SJSA1 (cell line): ENCODE measurements around the gene WNT3A. TPM values are rescaled to one million over a fixed set of nuclear protein-coding genes. Genes with fewer than 3 reads are reported as not detected.

Experiments used
- DNase-seq, 2 experiments: peaks; one replicate each; pipeline ENCODE4 v3.0.0-alpha.2; 2015 to 2020; ENCODE audit warnings: low spot score in 2 of 2, low read depth in 1 of 2
- H3K27ac ChIP-seq: fragments of 250-450 bp; sonication (Bioruptor Pico); 2 replicates; pipeline ENCODE4 v1.5.1; 2020; ENCODE audit warnings: mild to moderate bottlenecking, moderate library complexity
- H3K27me3 ChIP-seq: fragments of 250-450 bp; sonication (Bioruptor Pico); replicated peaks from 2 replicates; pipeline ENCODE4 v1.5.1; 2020; ENCODE audit warnings: mild to moderate bottlenecking, moderate library complexity
- H3K36me3 ChIP-seq: fragments of 250-450 bp; sonication (Bioruptor Pico); 2 replicates; pipeline ENCODE4 v1.5.1; 2020; ENCODE audit warnings: mild to moderate bottlenecking
- H3K4me1 ChIP-seq: fragments of 250-450 bp; sonication (Bioruptor Pico); replicated peaks from 2 replicates; pipeline ENCODE4 v1.6.1; 2021; ENCODE audit warnings: mild to moderate bottlenecking
- H3K4me3 ChIP-seq: fragments of 250-450 bp; sonication (Bioruptor Pico); 2 replicates; pipeline ENCODE4 v1.5.1; 2020; ENCODE audit warnings: mild to moderate bottlenecking
- H3K9me3 ChIP-seq: fragments of 250-450 bp; sonication (Bioruptor Pico); replicated peaks from 2 replicates; pipeline ENCODE4 v1.5.1; 2020; ENCODE audit warnings: mild to moderate bottlenecking
- total RNA-seq: library from RNA; depleted of rRNA; stranded (reverse); fragments of >200 nt; shearing (Covaris generic); gene quantifications from 2 replicates; pipeline ENCODE4 v1.2.3, GENCODE V29; 2014

The WNT3A gene
- total RNA-seq, 1 experiment from 2014 or later = not detected

DNA sequence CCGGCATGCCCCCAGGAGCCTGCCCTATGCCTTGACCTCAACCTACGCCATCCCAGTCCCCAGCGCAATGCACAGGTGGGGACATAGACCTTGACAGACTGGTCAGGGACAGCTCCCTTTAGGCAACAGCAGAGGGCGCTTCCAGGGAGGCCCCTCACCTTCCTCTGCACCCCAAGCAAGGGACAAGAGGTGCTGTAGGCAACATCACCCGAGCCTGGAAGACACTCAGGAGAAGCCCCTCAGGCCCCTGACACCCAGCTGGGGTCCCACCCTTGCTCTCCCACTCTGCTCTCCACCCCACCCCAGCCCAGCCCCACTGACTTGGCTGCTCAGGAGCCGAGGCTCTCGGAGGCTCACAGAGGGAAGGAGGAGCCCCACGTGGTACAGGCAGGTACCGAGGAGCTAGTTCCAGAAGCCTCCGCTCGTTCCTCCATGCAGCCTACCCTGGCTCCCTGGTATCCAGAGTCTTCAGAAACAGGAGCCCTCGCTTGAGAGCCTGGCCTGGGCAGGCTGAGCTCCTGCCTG is 2.4 kb upstream of the WNT3A start:
- no peak for DNase-seq
- H3K36me3 ChIP-seq = no peaks in the 10 kb centered on the region
- H3K9me3 ChIP-seq = no peaks in the 10 kb centered on the region
- peaks cover 51% of the 10 kb centered on the region for H3K27me3 ChIP-seq
- no peak overlapping the region for H3K4me3 ChIP-seq
- H3K4me1 ChIP-seq = no peaks in the 10 kb centered on the region
- H3K27ac ChIP-seq = no peak overlapping the region

- H3K9me3 ChIP-seq = no peaks in the 10 kb centered on the region
- no peak overlapping the region for H3K27ac ChIP-seq
- no peaks in the 10 kb centered on the region for H3K4me1 ChIP-seq
- H3K4me3 ChIP-seq = no peak overlapping the region
- H3K27me3 ChIP-seq = peaks cover 56% of the 10 kb centered on the region
- no peaks in the 10 kb centered on the region for H3K36me3 ChIP-seq
- DNase-seq = no peak
These were observed 1.8 kb upstream of the WNT3A start for GRCh38 chr1:228004856-228005462.

GRCh38 chr1:228005511-228006033 is 1.2 kb upstream of the WNT3A start:
- Histone ChIP-seq H3K4me1 (no peaks in the 10 kb centered on the region), H3K27me3 (peaks cover 63% of the 10 kb centered on the region), H3K36me3 (no peaks in the 10 kb centered on the region), H3K9me3 (no peaks in the 10 kb centered on the region), H3K27ac (no peak overlapping the region), H3K4me3 (no peak overlapping the region)
- DNase-seq = no peak

GRCh38 chr1:228006034-228006785 is 588 bp upstream of the WNT3A start:
- H3K4me3 ChIP-seq = no peak overlapping the region
- DNase-seq = no peak
- no peak overlapping the region for H3K27ac ChIP-seq
- H3K27me3 ChIP-seq = peaks cover 65% of the 10 kb centered on the region
- H3K4me1 ChIP-seq = no peaks in the 10 kb centered on the region
- H3K9me3 ChIP-seq = no peaks in the 10 kb centered on the region
- no peaks in the 10 kb centered on the region for H3K36me3 ChIP-seq

- Histone ChIP-seq H3K4me1 (no peaks in the 10 kb centered on the region), H3K4me3 (no peak overlapping the region), H3K27me3 (peaks cover 65% of the 10 kb centered on the region), H3K9me3 (no peaks in the 10 kb centered on the region), H3K27ac (no peak overlapping the region), H3K36me3 (no peaks in the 10 kb centered on the region)
- no peak for DNase-seq
These were observed 427 bp downstream of the WNT3A start for GRCh38 chr1:228007049-228007800.

DNA sequence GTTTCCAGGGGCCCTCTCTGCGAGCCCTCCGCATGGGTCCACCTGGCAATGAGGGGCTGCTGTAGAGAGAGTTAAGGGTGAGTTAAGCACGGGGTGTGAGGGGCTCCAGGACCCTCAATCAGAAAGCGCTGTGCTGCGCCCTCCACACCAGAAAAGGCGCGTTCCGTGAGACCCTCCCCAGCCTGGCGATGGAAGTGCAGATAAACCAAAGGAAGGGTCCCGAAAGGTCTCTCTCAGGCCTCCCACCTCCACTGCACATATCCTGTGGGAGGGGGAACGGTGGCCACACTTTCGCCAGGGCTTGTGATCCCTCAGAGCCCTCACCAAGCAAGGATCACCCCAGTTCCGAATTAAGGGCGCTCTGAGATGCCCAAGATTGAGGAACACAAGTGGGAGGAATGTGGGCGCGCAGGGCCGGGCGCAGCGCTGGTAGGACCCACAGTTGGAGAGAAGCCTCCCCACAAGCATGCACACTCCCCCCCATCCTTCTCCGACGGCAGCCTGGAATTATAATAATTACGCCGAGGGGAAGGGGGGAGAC is 1.1 kb downstream of the WNT3A start:
- no peaks in the 10 kb centered on the region for H3K4me1 ChIP-seq
- DNase-seq = no peak
- no peaks in the 10 kb centered on the region for H3K36me3 ChIP-seq
- peaks cover 65% of the 10 kb centered on the region for H3K27me3 ChIP-seq
- H3K9me3 ChIP-seq = no peaks in the 10 kb centered on the region
- H3K27ac ChIP-seq = no peak overlapping the region
- no peak overlapping the region for H3K4me3 ChIP-seq

- Histone ChIP-seq H3K27me3 (peaks cover 63% of the 10 kb centered on the region), H3K4me3 (no peak overlapping the region), H3K36me3 (no peaks in the 10 kb centered on the region), H3K27ac (no peak overlapping the region), H3K9me3 (no peaks in the 10 kb centered on the region), H3K4me1 (no peaks in the 10 kb centered on the region)
- no peak for DNase-seq
These were observed 1.8 kb downstream of the WNT3A start for GRCh38 chr1:228008391-228009115.

GRCh38 chr1:228009116-228009827 is 2.5 kb downstream of the WNT3A start:
- H3K27ac ChIP-seq = no peak overlapping the region
- peaks cover 63% of the 10 kb centered on the region for H3K27me3 ChIP-seq
- no peaks in the 10 kb centered on the region for H3K9me3 ChIP-seq
- no peak overlapping the region for H3K4me3 ChIP-seq
- no peaks in the 10 kb centered on the region for H3K36me3 ChIP-seq
- no peak for DNase-seq
- H3K4me1 ChIP-seq = no peaks in the 10 kb centered on the region

- no peak overlapping the region for H3K4me3 ChIP-seq
- no peak overlapping the region for H3K27ac ChIP-seq
- H3K4me1 ChIP-seq = peaks cover 3% of the 10 kb centered on the region
- no peaks in the 10 kb centered on the region for H3K9me3 ChIP-seq
- no peak for DNase-seq
- peaks cover 55% of the 10 kb centered on the region for H3K27me3 ChIP-seq
- H3K36me3 ChIP-seq = no peaks in the 10 kb centered on the region
These were observed 3.3 kb downstream of the WNT3A start for GRCh38 chr1:228009828-228010775.

DNA sequence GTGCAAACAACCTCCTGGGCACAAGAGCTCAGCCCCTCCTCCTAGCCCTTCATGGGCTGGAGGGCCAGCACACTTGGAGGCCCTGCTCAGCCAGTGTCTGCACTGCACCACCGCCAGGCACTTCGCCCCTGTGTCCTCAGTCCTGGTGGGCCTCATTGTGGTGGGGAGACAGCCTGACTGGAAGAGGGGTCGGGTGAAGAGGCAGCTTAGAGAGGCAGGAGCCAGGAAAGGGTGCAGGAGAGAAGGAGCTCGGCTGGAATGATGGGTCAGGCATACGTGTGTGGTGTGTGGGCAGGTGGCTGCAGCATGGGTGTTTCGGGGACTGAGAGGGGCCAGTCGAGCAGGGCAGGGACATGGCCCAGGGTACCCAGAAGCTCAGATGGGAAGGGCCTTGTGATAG is 4.1 kb downstream of the WNT3A start:
- no peak overlapping the region for H3K27ac ChIP-seq
- H3K36me3 ChIP-seq = no peaks in the 10 kb centered on the region
- H3K9me3 ChIP-seq = no peaks in the 10 kb centered on the region
- no peak overlapping the region for H3K4me3 ChIP-seq
- no peak for DNase-seq
- peaks cover 6% of the 10 kb centered on the region for H3K4me1 ChIP-seq
- H3K27me3 ChIP-seq = peaks cover 47% of the 10 kb centered on the region

DNA sequence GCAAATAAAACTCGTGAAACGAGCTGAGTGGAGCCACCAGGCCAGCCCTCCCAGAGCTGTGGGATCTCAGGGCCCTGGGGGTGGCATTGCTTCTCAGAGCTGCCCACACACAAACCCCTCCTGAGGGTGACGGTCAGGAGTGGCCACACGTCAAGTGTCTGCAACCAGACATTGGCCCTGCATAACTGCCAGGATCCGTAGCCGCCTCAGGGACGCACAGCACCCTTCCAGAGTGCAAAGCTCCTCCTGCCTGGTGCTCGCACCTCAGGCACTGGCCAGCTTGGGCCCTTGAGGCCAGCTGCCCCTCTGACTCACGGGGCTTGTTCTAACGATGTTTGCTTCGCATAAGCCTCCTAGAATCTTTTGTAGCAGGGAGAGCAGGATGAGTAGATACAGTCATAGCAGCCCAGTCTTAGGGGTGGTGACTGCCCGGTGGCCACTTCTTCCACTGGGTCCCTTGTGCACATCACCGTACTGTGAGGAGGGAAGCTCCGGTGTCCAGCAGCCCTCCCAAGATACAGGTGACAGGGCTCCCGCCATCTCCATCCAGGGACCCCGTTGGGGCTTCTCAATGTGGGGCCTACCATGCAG is 5.0 kb downstream of the WNT3A start:
- Histone ChIP-seq H3K4me3 (no peak overlapping the region), H3K9me3 (no peaks in the 10 kb centered on the region), H3K27me3 (peaks cover 40% of the 10 kb centered on the region), H3K27ac (no peak overlapping the region), H3K36me3 (no peaks in the 10 kb centered on the region), H3K4me1 (peaks cover 6% of the 10 kb centered on the region)
- no peak for DNase-seq
